Caco-2 (cell line): Measurements from ENCODE around the gene CMSS1. TPM values are rescaled to one million over a fixed set of nuclear protein-coding genes. Genes with fewer than 3 reads are reported as not detected.

Experiments
- BruUV-seq: library from RNA; stranded (reverse); fragments of 400-500 nt; replicated peaks from 2 replicates; lab custom pipeline; 2021; lab: Mats Ljungman, UMichigan
- CTCF ChIA-PET: fragments of 300-600 bp; sonication (Branson Sonifier 250); formaldehyde crosslinking; loops from one replicate; lab custom pipeline; 2022; ENCODE audit warnings: antibody characterized with exemption; lab: Charles Lee
- POLR2A ChIA-PET: fragments of 300-600 bp; sonication (Branson Sonifier 250); formaldehyde crosslinking; loops from one replicate; lab custom pipeline; 2022; ENCODE audit warnings: antibody characterized with exemption; lab: Charles Lee
- DNase-seq, 2 experiments: peaks; one replicate each; pipeline versions ENCODE4 v3.0.0 to v3.0.0-alpha.2; 2020 to 2022
- H3K27me3 ChIP-seq: replicated peaks from 2 replicates; pipeline ENCODE4 v1.6.0; 2011; ENCODE audit warnings: low read length; ENCODE audit not compliant: control insufficient read depth, insufficient read depth
- H3K36me3 ChIP-seq: 2 replicates; pipeline ENCODE4 v1.5.1; 2011; ENCODE audit warnings: low read length; ENCODE audit not compliant: control insufficient read depth, insufficient read depth
- H3K4me1 ChIP-seq: fragments of 250-450 bp; sonication (Bioruptor Pico); 2 replicates; pipeline ENCODE4 v1.5.1; 2020; ENCODE audit warnings: mild to moderate bottlenecking
- H3K4me3 ChIP-seq: 2 replicates; pipeline ENCODE4 v1.5.1; 2011; ENCODE audit warnings: low read depth, mild to moderate bottlenecking, control low read depth, low read length
- H3K9me3 ChIP-seq: fragments of 250-450 bp; sonication (Bioruptor Pico); 2 replicates; pipeline ENCODE4 v1.5.1; 2020; ENCODE audit warnings: mild to moderate bottlenecking, moderate library complexity
- H3K27ac Mint-ChIP-seq: one replicate; pipeline ENCODE4 v1.8.0; 2022; ENCODE audit warnings: mixed read lengths; ENCODE audit not compliant: unreplicated experiment
- H3K27me3 Mint-ChIP-seq: one replicate; pipeline ENCODE4 v1.8.0; 2022; ENCODE audit warnings: mixed read lengths; ENCODE audit not compliant: insufficient read depth, unreplicated experiment
- H3K36me3 Mint-ChIP-seq: one replicate; pipeline ENCODE4 v1.8.0; 2022; ENCODE audit warnings: mild to moderate bottlenecking, mixed read lengths; ENCODE audit not compliant: insufficient read depth, unreplicated experiment
- H3K4me1 Mint-ChIP-seq: one replicate; pipeline ENCODE4 v1.8.0; 2022; ENCODE audit warnings: low read depth, mixed read lengths; ENCODE audit not compliant: unreplicated experiment
- H3K4me3 Mint-ChIP-seq: one replicate; pipeline ENCODE4 v1.8.0; 2022; ENCODE audit warnings: mild to moderate bottlenecking, moderate library complexity, mixed read lengths; ENCODE audit not compliant: unreplicated experiment
- H3K9me3 Mint-ChIP-seq: one replicate; pipeline ENCODE4 v1.8.0; 2022; ENCODE audit warnings: mixed read lengths; ENCODE audit not compliant: unreplicated experiment
- intact Hi-C: fragments of 100-400 bp; cut with micrococcal nuclease; formaldehyde crosslinking; loops from one replicate; pipeline ENCODE4 v1.10.0; 2022; ENCODE audit not compliant: unreplicated experiment
- total RNA-seq: library from RNA; stranded (reverse); gene quantifications from 2 replicates; pipeline ENCODE4 v1.2.3, GENCODE V29; 2022
- TF ChIP-seq, protein P1 (sequence below), 2 experiments: fragments of 200-600 bp in 1 of 2; IDR thresholded peaks; 1 replicate in 1 of 2; 2 replicates in 1 of 2; pipeline versions ENCODE4 v1.5.1 to v1.8.0; 2011 to 2022; ENCODE audit warnings: antibody characterized with exemption in 1 of 2, control low read depth in 1 of 2, inconsistent platforms in 1 of 2, low read depth in 1 of 2, low read length in 1 of 2, mild to moderate bottlenecking in 1 of 2, moderate library complexity in 1 of 2; ENCODE audit not compliant: insufficient read depth in 1 of 2, severe bottlenecking in 1 of 2, unreplicated experiment in 1 of 2

Gene CMSS1
- total RNA-seq, 1 experiment from 2014 or later, result 54.4 TPM

DNA sequence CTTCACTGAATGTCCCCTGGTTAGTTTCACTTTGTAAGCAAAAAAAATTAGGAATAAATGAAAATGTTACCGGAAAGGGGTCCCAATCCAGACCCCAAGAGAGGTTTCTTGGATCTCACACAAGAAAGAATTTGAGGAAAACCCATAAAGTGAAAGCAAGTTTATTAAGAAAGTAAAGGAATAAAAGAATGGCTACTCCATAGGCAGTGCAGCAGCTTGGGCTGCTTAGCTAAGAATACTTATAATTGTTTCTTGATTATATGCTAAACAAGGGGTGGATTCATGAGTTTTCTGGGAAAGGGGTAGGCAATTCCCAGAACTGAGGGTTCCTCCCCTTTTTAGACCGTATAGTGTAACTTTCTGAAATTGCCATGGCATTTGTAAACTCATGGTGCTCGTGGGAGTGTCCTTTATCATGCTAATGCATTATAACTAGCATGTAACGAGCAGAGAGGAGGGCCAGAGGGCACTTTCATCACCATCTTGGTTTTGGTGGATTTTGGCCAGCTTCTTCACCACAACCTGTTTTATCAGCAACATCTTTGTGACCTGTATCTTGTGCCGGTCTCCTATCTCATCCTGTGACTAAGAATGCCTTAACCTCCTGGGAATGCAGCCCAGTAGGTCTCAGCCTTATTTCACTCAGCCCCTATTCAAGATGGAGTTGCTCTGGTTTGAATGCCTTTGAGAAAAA lies 41.0 kb upstream of the CMSS1 start:
- POLR2A ChIA-PET, result no interaction called here
- Histone ChIP-seq H3K4me3 (no peak overlapping the region), H3K4me1 (no peaks in the 10 kb centered on the region), H3K9me3 (no peaks in the 10 kb centered on the region), H3K36me3 (no peaks in the 10 kb centered on the region), H3K27me3 (no peaks in the 10 kb centered on the region)
- Mint-ChIP-seq H3K27me3 (peaks cover 20% of the 10 kb centered on the region), H3K9me3 (no peaks in the 10 kb centered on the region), H3K4me3 (no peak overlapping the region), H3K36me3 (no peaks in the 10 kb centered on the region), H3K27ac (no peak overlapping the region), H3K4me1 (no peaks in the 10 kb centered on the region)
- intact Hi-C loops, result no loop called here
- CTCF ChIA-PET, result interaction anchor here (0.6 kb wide), 1 partner anchor 761 kb away, joined by 3 read pairs; no protein-coding TSS in a partner anchor
- TF ChIP-seq, protein P1, sequence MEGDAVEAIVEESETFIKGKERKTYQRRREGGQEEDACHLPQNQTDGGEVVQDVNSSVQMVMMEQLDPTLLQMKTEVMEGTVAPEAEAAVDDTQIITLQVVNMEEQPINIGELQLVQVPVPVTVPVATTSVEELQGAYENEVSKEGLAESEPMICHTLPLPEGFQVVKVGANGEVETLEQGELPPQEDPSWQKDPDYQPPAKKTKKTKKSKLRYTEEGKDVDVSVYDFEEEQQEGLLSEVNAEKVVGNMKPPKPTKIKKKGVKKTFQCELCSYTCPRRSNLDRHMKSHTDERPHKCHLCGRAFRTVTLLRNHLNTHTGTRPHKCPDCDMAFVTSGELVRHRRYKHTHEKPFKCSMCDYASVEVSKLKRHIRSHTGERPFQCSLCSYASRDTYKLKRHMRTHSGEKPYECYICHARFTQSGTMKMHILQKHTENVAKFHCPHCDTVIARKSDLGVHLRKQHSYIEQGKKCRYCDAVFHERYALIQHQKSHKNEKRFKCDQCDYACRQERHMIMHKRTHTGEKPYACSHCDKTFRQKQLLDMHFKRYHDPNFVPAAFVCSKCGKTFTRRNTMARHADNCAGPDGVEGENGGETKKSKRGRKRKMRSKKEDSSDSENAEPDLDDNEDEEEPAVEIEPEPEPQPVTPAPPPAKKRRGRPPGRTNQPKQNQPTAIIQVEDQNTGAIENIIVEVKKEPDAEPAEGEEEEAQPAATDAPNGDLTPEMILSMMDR (IDR thresholded peaks at IDR 0.05; ENCODE audit: insufficient read depth in 1 of 2, low read depth in 1 of 2, low read length in 1 of 2, severe bottlenecking in 1 of 2, unreplicated experiment in 1 of 2), result no peak
- no peak for DNase-seq
- BruUV-seq, result no TSS peak

- Mint-ChIP-seq H3K27ac (no peak overlapping the region), H3K9me3 (no peaks in the 10 kb centered on the region), H3K27me3 (peaks cover 19% of the 10 kb centered on the region), H3K4me3 (no peak overlapping the region), H3K4me1 (no peaks in the 10 kb centered on the region), H3K36me3 (no peaks in the 10 kb centered on the region)
- BruUV-seq, result no TSS peak
- Histone ChIP-seq H3K9me3 (no peaks in the 10 kb centered on the region), H3K36me3 (no peaks in the 10 kb centered on the region), H3K4me3 (no peak overlapping the region), H3K27me3 (no peaks in the 10 kb centered on the region), H3K4me1 (no peaks in the 10 kb centered on the region)
- intact Hi-C loops, result no loop called here
- TF ChIP-seq, protein P1 (IDR thresholded peaks at IDR 0.05; ENCODE audit: insufficient read depth in 1 of 2, low read depth in 1 of 2, low read length in 1 of 2, severe bottlenecking in 1 of 2, unreplicated experiment in 1 of 2), result no peak
- no peak for DNase-seq
- POLR2A ChIA-PET, result no interaction called here
- CTCF ChIA-PET, result no interaction called here
Measured at GRCh38 chr3:99777210-99777549, 40.5 kb upstream of the CMSS1 start.

GRCh38 chr3:99777708-99778107 lies 40.0 kb upstream of the CMSS1 start:
- TF ChIP-seq, protein P1 (IDR thresholded peaks at IDR 0.05; ENCODE audit: insufficient read depth in 1 of 2, low read depth in 1 of 2, low read length in 1 of 2, severe bottlenecking in 1 of 2, unreplicated experiment in 1 of 2), result no peak

More at GRCh38 chr3:99777708-99778107, 40.0 kb upstream of the CMSS1 start:
- Histone ChIP-seq H3K9me3 (no peaks in the 10 kb centered on the region), H3K36me3 (no peaks in the 10 kb centered on the region), H3K4me1 (no peaks in the 10 kb centered on the region), H3K27me3 (no peaks in the 10 kb centered on the region), H3K4me3 (no peak overlapping the region)
- no peaks in the 10 kb centered on the region for H3K36me3 Mint-ChIP-seq
- ChIA-PET CTCF (interaction anchor here (0.6 kb wide), 1 partner anchor 145 kb away, joined by 3 read pairs; no protein-coding TSS in a partner anchor), POLR2A (no interaction called here)
- no TSS peak for BruUV-seq
- H3K27me3 Mint-ChIP-seq, result peaks cover 17% of the 10 kb centered on the region
- no peaks in the 10 kb centered on the region for H3K9me3 Mint-ChIP-seq
- intact Hi-C loops, result no loop called here
- DNase-seq, result no peak
- H3K4me1 Mint-ChIP-seq, result no peaks in the 10 kb centered on the region
- no peak overlapping the region for H3K4me3 Mint-ChIP-seq
- no peak overlapping the region for H3K27ac Mint-ChIP-seq
